Cerebellar cortex (tissue), 1 donor: ENCODE measurements around the gene HAVCR1.
"Not testable (repeated sequence)": the region's sequence is repeated elsewhere in the genome, so short reads cannot be mapped to it uniquely, and the experiment has no call there.

ENCODE experiments used
- DNase-seq: peaks from one replicate; pipeline ENCODE4 v3.0.0-alpha.2; 2015; ENCODE audit warnings: low spot score

Gene HAVCR1

GRCh38 chr5:157049605-157050004, 9.3 kb downstream of the HAVCR1 start:
- no peak for DNase-seq

GRCh38 chr5:157047898-157048297, 11.0 kb downstream of the HAVCR1 start:
- DNase-seq, result no peak

GRCh38 chr5:157047016-157047415, 11.9 kb downstream of the HAVCR1 start:
- DNase-seq, result not testable (repeated sequence)

- DNase-seq, result peak; percentile 84
These were observed 12.9 kb downstream of the HAVCR1 start for GRCh38 chr5:157046041-157046440.

GRCh38 chr5:157045601-157046000, 13.3 kb downstream of the HAVCR1 start:
- peak; percentile 82 for DNase-seq

- no peak for DNase-seq
These were observed 20.2 kb downstream of the HAVCR1 start for GRCh38 chr5:157038568-157039187.

GRCh38 chr5:157034106-157035072, 24.5 kb downstream of the HAVCR1 start:
- not testable (repeated sequence) for DNase-seq

- DNase-seq, result no peak
These were observed 25.8 kb downstream of the HAVCR1 start for GRCh38 chr5:157033071-157033583.

GRCh38 chr5:157030692-157031091, 28.2 kb downstream of the HAVCR1 start:
- no peak for DNase-seq

GRCh38 chr5:157029457-157029856, 29.5 kb downstream of the HAVCR1 start:
- no peak for DNase-seq

- not testable (repeated sequence) for DNase-seq
These were observed 31.3 kb downstream of the HAVCR1 start for GRCh38 chr5:157027663-157028062.

- DNase-seq, result peak; percentile 2
These were observed 32.0 kb downstream of the HAVCR1 start for GRCh38 chr5:157026789-157027424.

- no peak for DNase-seq
These were observed 33.7 kb downstream of the HAVCR1 start for GRCh38 chr5:157025093-157025698.

- DNase-seq, result no peak
These were observed 34.5 kb downstream of the HAVCR1 start for GRCh38 chr5:157024208-157024959.

GRCh38 chr5:157022024-157022423, 36.9 kb downstream of the HAVCR1 start:
- no peak for DNase-seq

- no peak for DNase-seq
These were observed 38.2 kb downstream of the HAVCR1 start for GRCh38 chr5:157020511-157021222.

GRCh38 chr5:157020002-157020401, 38.9 kb downstream of the HAVCR1 start:
- no peak for DNase-seq

- not testable (repeated sequence) for DNase-seq
These were observed 44.8 kb downstream of the HAVCR1 start for GRCh38 chr5:157014143-157014542.

GRCh38 chr5:157006262-157006661, 52.7 kb downstream of the HAVCR1 start:
- no peak for DNase-seq

GRCh38 chr5:157004893-157005551, 53.9 kb downstream of the HAVCR1 start:
- DNase-seq, result no peak
